H1 (cell line): ENCODE measurements around the gene PPP1R12B. TPM values are rescaled to one million over a fixed set of nuclear protein-coding genes. Genes with fewer than 3 reads are reported as not detected.
"Not testable (repeated sequence)": the region's sequence is repeated elsewhere in the genome, so short reads cannot be mapped to it uniquely, and the experiment has no call there.

Experiments used
- CTCF ChIA-PET: fragments of 300-600 bp; sonication (Branson Sonifier 250); formaldehyde crosslinking; loops from one replicate; lab custom pipeline; 2021; ENCODE audit not compliant: partially characterized antibody; lab: Charles Lee
- POLR2A ChIA-PET: fragments of 300-600 bp; sonication (Branson Sonifier 250); formaldehyde crosslinking; loops from one replicate; lab custom pipeline; 2021; ENCODE audit warnings: inconsistent platforms; ENCODE audit not compliant: partially characterized antibody; lab: Charles Lee
- DNase-seq, 2 experiments: peaks; one replicate each; pipeline versions ENCODE4 v3.0.0 to v3.0.0-alpha.2; 2010 to 2022; ENCODE audit warnings: low spot score in 2 of 2, low read depth in 1 of 2, mixed read lengths in 1 of 2
- FAIRE-seq: peaks from 2 replicates; lab custom pipeline; 2011; peaks lifted over from hg19 to GRCh38; lab: Jason Lieb, UNC
- H2AFZ ChIP-seq: 2 replicates; pipeline ENCODE4 v1.8.1; 2012; ENCODE audit warnings: low read length, inconsistent platforms
- H2AK5ac ChIP-seq: 2 replicates; pipeline ENCODE4 v1.6.1; 2013; ENCODE audit warnings: low read depth, low read length
- H2BK120ac ChIP-seq: replicated peaks from 2 replicates; pipeline ENCODE3; 2013; ENCODE audit warnings: low read depth, low read length, inconsistent platforms
- H2BK12ac ChIP-seq: 2 replicates; pipeline ENCODE4 v1.6.1; 2013; ENCODE audit warnings: low read depth, low read length
- H2BK15ac ChIP-seq: 2 replicates; pipeline ENCODE4 v1.6.1; 2013; ENCODE audit warnings: low read length
- H2BK20ac ChIP-seq: 2 replicates; pipeline ENCODE4 v1.6.1; 2013; ENCODE audit warnings: low read length
- H2BK5ac ChIP-seq: 2 replicates; pipeline ENCODE4 v1.6.1; 2013; ENCODE audit warnings: low read depth, low read length
- H3K14ac ChIP-seq: 2 replicates; pipeline ENCODE4 v1.6.1; 2013; ENCODE audit warnings: inconsistent platforms; ENCODE audit not compliant: insufficient read length
- H3K18ac ChIP-seq: 2 replicates; pipeline ENCODE4 v1.6.1; 2013; ENCODE audit warnings: low read length; ENCODE audit errors: extremely low read depth
- H3K23ac ChIP-seq: 2 replicates; pipeline ENCODE4 v1.6.1; 2013; ENCODE audit warnings: inconsistent platforms; ENCODE audit not compliant: insufficient read length
- H3K23me2 ChIP-seq: 2 replicates; pipeline ENCODE4 v1.6.1; 2013; ENCODE audit warnings: low read depth, low read length
- H3K27ac ChIP-seq: 2 replicates; pipeline ENCODE4 v1.6.1; 2011; ENCODE audit warnings: low read depth, low read length, inconsistent platforms
- H3K27me3 ChIP-seq, 4 experiments: replicated peaks in 1 of 4; 1 replicate in 1 of 4; 2 replicates in 3 of 4; pipeline versions ENCODE4 v1.6.1 to v1.8.1; 2011 to 2013; ENCODE audit warnings: low read length in 3 of 4, mild to moderate bottlenecking in 3 of 4, inconsistent platforms in 2 of 4, mixed read lengths in 2 of 4, moderate library complexity in 1 of 4; ENCODE audit not compliant: control insufficient read depth in 3 of 4, insufficient read depth in 3 of 4; ENCODE audit errors: extremely low read depth in 1 of 4
- H3K36me3 ChIP-seq, 4 experiments: 2 replicates each; pipeline versions ENCODE4 v1.6.1 to v1.8.1; 2011 to 2013; ENCODE audit warnings: mild to moderate bottlenecking in 4 of 4, low read length in 3 of 4, moderate library complexity in 2 of 4, control low read depth in 1 of 4, inconsistent platforms in 1 of 4; ENCODE audit not compliant: insufficient read depth in 4 of 4, control insufficient read depth in 2 of 4
- H3K4ac ChIP-seq: replicated peaks from 2 replicates; pipeline ENCODE3; 2013; ENCODE audit warnings: low read length, low read depth, mixed read lengths, inconsistent platforms; ENCODE audit not compliant: insufficient read length
- H3K4me1 ChIP-seq, 4 experiments: replicated peaks in 1 of 4; 1 replicate in 1 of 4; 2 replicates in 3 of 4; pipeline versions ENCODE4 v1.6.1 to v1.8.1; 2011 to 2013; ENCODE audit warnings: low read length in 3 of 4, inconsistent platforms in 2 of 4, mixed read lengths in 1 of 4; ENCODE audit not compliant: insufficient read depth in 4 of 4, control insufficient read depth in 3 of 4
- H3K4me2 ChIP-seq, 2 experiments: 2 replicates each; pipeline versions ENCODE4 v1.6.1 to v1.8.1; 2011 to 2013; ENCODE audit warnings: low read depth in 2 of 2, low read length in 2 of 2, control low read depth in 1 of 2, inconsistent platforms in 1 of 2, mild to moderate bottlenecking in 1 of 2; ENCODE audit not compliant: insufficient read depth in 1 of 2
- H3K4me3 ChIP-seq, 4 experiments: fragments of 200-600, 300-600 bp in 1 of 4; sonication (generic), shearing (Covaris generic), sonication (Bioruptor Twin) in 1 of 4; 2 replicates each; pipeline versions ENCODE4 v1.5.1 to v1.8.1; 2011 to 2016; ENCODE audit warnings: low read length in 4 of 4, low read depth in 3 of 4, control low read depth in 2 of 4, inconsistent platforms in 2 of 4, mild to moderate bottlenecking in 2 of 4, mixed read lengths in 1 of 4, moderate library complexity in 1 of 4; ENCODE audit not compliant: insufficient read depth in 2 of 4; ENCODE audit errors: extremely low read depth in 1 of 4
- H3K56ac ChIP-seq: replicated peaks from 2 replicates; pipeline ENCODE3; 2013; ENCODE audit warnings: low read depth, mild to moderate bottlenecking, mixed read lengths, low read length, inconsistent platforms; ENCODE audit not compliant: insufficient read length
- H3K79me1 ChIP-seq: 2 replicates; pipeline ENCODE4 v1.6.1; 2013; ENCODE audit warnings: low read depth, low read length, control low read depth
- H3K79me2 ChIP-seq, 2 experiments: 2 replicates each; pipeline versions ENCODE4 v1.6.1 to v1.8.1; 2012 to 2013; ENCODE audit warnings: low read length in 2 of 2, mild to moderate bottlenecking in 2 of 2, inconsistent platforms in 1 of 2; ENCODE audit not compliant: insufficient read depth in 2 of 2, control insufficient read depth in 1 of 2
- H3K9ac ChIP-seq, 4 experiments: replicated peaks in 1 of 4; 1 replicate in 1 of 4; 2 replicates in 3 of 4; pipeline versions ENCODE4 v1.6.1 to v1.8.1; 2011 to 2013; ENCODE audit warnings: low read depth in 3 of 4, low read length in 3 of 4, control low read depth in 2 of 4, mild to moderate bottlenecking in 2 of 4, moderate library complexity in 2 of 4, inconsistent platforms in 1 of 4; ENCODE audit errors: extremely low read depth in 1 of 4
- H3K9me3 ChIP-seq, 2 experiments: 2 replicates each; pipeline versions ENCODE4 v1.6.1 to v1.8.1; 2012 to 2013; ENCODE audit warnings: mild to moderate bottlenecking in 2 of 2, moderate library complexity in 2 of 2, control low read depth in 1 of 2, inconsistent platforms in 1 of 2, low read depth in 1 of 2, low read length in 1 of 2, mixed read lengths in 1 of 2; ENCODE audit not compliant: insufficient read depth in 2 of 2
- H4K20me1 ChIP-seq, 2 experiments: replicated peaks in 1 of 2; 2 replicates each; pipeline versions ENCODE3 to v1.8.1; 2011 to 2013; ENCODE audit warnings: inconsistent platforms in 2 of 2, low read length in 2 of 2, mild to moderate bottlenecking in 1 of 2; ENCODE audit not compliant: insufficient read depth in 2 of 2, control insufficient read depth in 1 of 2
- H4K5ac ChIP-seq: 2 replicates; pipeline ENCODE4 v1.6.1; 2013; ENCODE audit warnings: low read length, low read depth, mixed read lengths, inconsistent platforms; ENCODE audit not compliant: insufficient read length
- H4K8ac ChIP-seq: 2 replicates; pipeline ENCODE4 v1.8.0; 2013; ENCODE audit warnings: mild to moderate bottlenecking, moderate library complexity, low read length, inconsistent platforms; ENCODE audit not compliant: insufficient read depth; ENCODE audit errors: extremely low read depth
- H4K91ac ChIP-seq: replicated peaks from 2 replicates; pipeline ENCODE3; 2013; ENCODE audit warnings: low read length, mixed read lengths, inconsistent platforms; ENCODE audit not compliant: insufficient read length
- WGBS, 2 experiments: shearing (Covaris generic) in 1 of 2; methylation state at CpG; one replicate each; pipeline versions ENCODE4 v1.1.6 to v1.1.7; 2013 to 2015; ENCODE audit warnings: low lambda C conversion rate in 2 of 2, mixed read lengths in 2 of 2, inconsistent platforms in 1 of 2, low coverage in 1 of 2, missing lambda C conversion rate in 1 of 2; ENCODE audit not compliant: insufficient replicate concordance in 2 of 2, insufficient coverage in 1 of 2, insufficient read length in 1 of 2; ENCODE audit errors: extremely low coverage in 1 of 2, missing lambda C conversion rate in 1 of 2; 5-methylcytosine and 5-hydroxymethylcytosine counted together
- polyA plus RNA-seq, 7 experiments: library from polyadenylated mRNA; depleted of rRNA in 3 of 7; stranded (reverse) in 5 of 7; unstranded in 2 of 7; fragments of >200 nt in 5 of 7; fragments of 200-250 nt in 2 of 7; gene quantifications; 1 replicate in 5 of 7; 2 replicates in 1 of 7; 4 replicates in 1 of 7; pipeline versions ENCODE4 v1.2.1 to v1.2.3, GENCODE V29; 2011 to 2013; ENCODE audit warnings: missing spikeins in 2 of 7, mixed read lengths in 2 of 7
- total RNA-seq: library from RNA; stranded (reverse); fragmentation: NEBNext Ultra II Directional; extraction: Animal tissue kit (Norgen Biotek cat#: 25700); gene quantifications from 2 replicates; pipeline ENCODE4 v1.2.1, GENCODE V29; 2021

PPP1R12B gene
- total and polyA plus RNA-seq, 2 of the 8 experiments (the other 6 are each of a cell fraction or from before 2014, with no cell fraction given) = 7.9 to 18.7 TPM

- H3K9me3 ChIP-seq, H2BK12ac ChIP-seq, H3K4me2 ChIP-seq, H2AFZ ChIP-seq, H2BK20ac ChIP-seq, H3K79me2 ChIP-seq, H4K5ac ChIP-seq, H3K27ac ChIP-seq, H4K8ac ChIP-seq, H2BK5ac ChIP-seq, H2BK120ac ChIP-seq, H2AK5ac ChIP-seq, H3K4me3 ChIP-seq, H3K23ac ChIP-seq, H3K56ac ChIP-seq, H3K9ac ChIP-seq, H3K14ac ChIP-seq, H4K20me1 ChIP-seq, H3K27me3 ChIP-seq, H3K36me3 ChIP-seq, H4K91ac ChIP-seq, H3K4ac ChIP-seq, H3K18ac ChIP-seq, FAIRE-seq, H2BK15ac ChIP-seq, H3K79me1 ChIP-seq, DNase-seq: not testable (repeated sequence)
- H3K23me2 ChIP-seq = peaks cover 11% of the 10 kb centered on the region; the same call in 1 of the 2 replicates
- POLR2A ChIA-PET = interaction anchor here (0.6 to 0.9 kb wide), 2 partner anchors 19 to 54 kb away, joined by 3 read pairs; no protein-coding TSS in a partner anchor
- WGBS, 2 experiments = 72% methylated on average over 7 of the region's 7 CpGs; no CpG with 5 or more reads in 1 of the 2 experiments
- CTCF ChIA-PET = interaction anchor here (0.6 to 4.7 kb wide), 17 partner anchors 11 to 345 kb away, joined by 3 to 20 read pairs (median 5); no protein-coding TSS in a partner anchor
- peaks cover 0 to 13% (median 6%) of the 10 kb centered on the region in 4 experiments; a peak in 6 of 7 replicates for H3K4me1 ChIP-seq
Measured at GRCh38 chr1:202627036-202627435, 278.5 kb downstream of the PPP1R12B start.
